ENCODE measurements around the gene CBY2.

DNA sequence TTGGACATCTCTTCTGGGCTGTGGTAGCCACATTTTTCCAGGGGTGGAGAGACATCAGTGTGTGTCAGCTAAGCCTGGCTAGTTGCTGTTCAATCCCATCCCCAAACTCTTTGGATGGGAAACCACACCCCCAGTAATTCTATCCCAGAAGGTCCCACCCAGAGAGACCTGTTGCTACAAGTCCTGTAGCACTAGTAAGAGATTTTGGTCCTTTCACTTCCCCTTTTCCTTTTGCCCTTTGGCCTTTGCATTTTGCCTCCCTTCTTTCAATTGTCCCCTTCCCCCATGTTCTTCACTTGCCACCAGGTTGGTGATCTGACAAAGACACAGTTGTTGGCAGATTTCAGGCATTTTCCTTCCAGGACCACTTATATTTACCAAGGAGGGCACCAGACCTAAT, 3.8 kb downstream of the CBY2 start:
- TF ChIP-seq, protein P1, sequence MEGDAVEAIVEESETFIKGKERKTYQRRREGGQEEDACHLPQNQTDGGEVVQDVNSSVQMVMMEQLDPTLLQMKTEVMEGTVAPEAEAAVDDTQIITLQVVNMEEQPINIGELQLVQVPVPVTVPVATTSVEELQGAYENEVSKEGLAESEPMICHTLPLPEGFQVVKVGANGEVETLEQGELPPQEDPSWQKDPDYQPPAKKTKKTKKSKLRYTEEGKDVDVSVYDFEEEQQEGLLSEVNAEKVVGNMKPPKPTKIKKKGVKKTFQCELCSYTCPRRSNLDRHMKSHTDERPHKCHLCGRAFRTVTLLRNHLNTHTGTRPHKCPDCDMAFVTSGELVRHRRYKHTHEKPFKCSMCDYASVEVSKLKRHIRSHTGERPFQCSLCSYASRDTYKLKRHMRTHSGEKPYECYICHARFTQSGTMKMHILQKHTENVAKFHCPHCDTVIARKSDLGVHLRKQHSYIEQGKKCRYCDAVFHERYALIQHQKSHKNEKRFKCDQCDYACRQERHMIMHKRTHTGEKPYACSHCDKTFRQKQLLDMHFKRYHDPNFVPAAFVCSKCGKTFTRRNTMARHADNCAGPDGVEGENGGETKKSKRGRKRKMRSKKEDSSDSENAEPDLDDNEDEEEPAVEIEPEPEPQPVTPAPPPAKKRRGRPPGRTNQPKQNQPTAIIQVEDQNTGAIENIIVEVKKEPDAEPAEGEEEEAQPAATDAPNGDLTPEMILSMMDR (IDR thresholded peaks at IDR 0.05): no peak
- no peak for TF ChIP-seq POLR2A (IDR thresholded peaks at IDR 0.05)
